Stimulated activated naive CD4-positive, alpha-beta T cell treated with Interleukin-2 at 50 U/mL for 16 hours (primary cell): Measurements from ENCODE around the gene ACTG1.
"Not testable (repeated sequence)": the region's sequence is repeated elsewhere in the genome, so short reads cannot be mapped to it uniquely, and the experiment has no call there.

Experiments used
- DNase-seq: peaks from one replicate; lab custom pipeline; 2025; lab: John Stamatoyannopoulos, UW

Gene ACTG1

GRCh38 chr17:81532490-81533287, 20.1 kb upstream of the ACTG1 start:
- DNase-seq = no peak

GRCh38 chr17:81531998-81532404, 19.4 kb upstream of the ACTG1 start:
- not testable (repeated sequence) for DNase-seq

GRCh38 chr17:81531013-81531412, 18.4 kb upstream of the ACTG1 start:
- not testable (repeated sequence) for DNase-seq

GRCh38 chr17:81529437-81529803, 16.8 kb upstream of the ACTG1 start:
- no peak for DNase-seq

GRCh38 chr17:81528651-81529436, 16.2 kb upstream of the ACTG1 start:
- no peak for DNase-seq

- no peak for DNase-seq
Measured at GRCh38 chr17:81528384-81528650, 15.7 kb upstream of the ACTG1 start.

- no peak for DNase-seq
Measured at GRCh38 chr17:81527591-81528383, 15.2 kb upstream of the ACTG1 start, which contains the start of gene FSCN2. Gene FSCN2, plus strand, starts transcription at chr17:81528377. Its CDS starts 155 bp downstream, at chr17:81528532.

- no peak for DNase-seq
Measured at GRCh38 chr17:81526662-81527571, 14.3 kb upstream of the ACTG1 start.

- no peak for DNase-seq
Measured at GRCh38 chr17:81524865-81525159, 12.2 kb upstream of the ACTG1 start.

GRCh38 chr17:81524039-81524864, 11.7 kb upstream of the ACTG1 start:
- DNase-seq = no peak

- DNase-seq = no peak
Measured at GRCh38 chr17:81523402-81524038, 10.9 kb upstream of the ACTG1 start.

- no peak for DNase-seq
Measured at GRCh38 chr17:81522491-81523401, 10.1 kb upstream of the ACTG1 start.

- no peak for DNase-seq
Measured at GRCh38 chr17:81520021-81520901, 7.7 kb upstream of the ACTG1 start.

GRCh38 chr17:81519284-81520020, 6.9 kb upstream of the ACTG1 start:
- peak; percentile 60 for DNase-seq

GRCh38 chr17:81518785-81519283, 6.2 kb upstream of the ACTG1 start:
- no peak for DNase-seq

- DNase-seq = no peak
Measured at GRCh38 chr17:81518113-81518784, 5.7 kb upstream of the ACTG1 start.
